MM.1S (cell line): ENCODE measurements around the gene PDGFA.

Experiments used
- EZH2 ChIP-seq: fragments of 300-600 bp; sonication (generic); optimal IDR thresholded peaks from 2 replicates; pipeline ENCODE3; 2017; ENCODE audit warnings: low read depth, mild to moderate bottlenecking, antibody characterized with exemption, low read length, mixed read lengths
- EZH2phosphoT487 ChIP-seq: fragments of 300-600 bp; sonication (generic); IDR thresholded peaks from 2 replicates; pipeline ENCODE4 v1.6.1; 2018; ENCODE audit warnings: antibody characterized with exemption, low read length
- TF ChIP-seq, protein P1 (sequence below): fragments of 300-600 bp; sonication (generic); IDR thresholded peaks from 2 replicates; pipeline ENCODE4 v1.5.1; 2016; ENCODE audit warnings: antibody characterized with exemption, low read length, mixed read lengths

DNA sequence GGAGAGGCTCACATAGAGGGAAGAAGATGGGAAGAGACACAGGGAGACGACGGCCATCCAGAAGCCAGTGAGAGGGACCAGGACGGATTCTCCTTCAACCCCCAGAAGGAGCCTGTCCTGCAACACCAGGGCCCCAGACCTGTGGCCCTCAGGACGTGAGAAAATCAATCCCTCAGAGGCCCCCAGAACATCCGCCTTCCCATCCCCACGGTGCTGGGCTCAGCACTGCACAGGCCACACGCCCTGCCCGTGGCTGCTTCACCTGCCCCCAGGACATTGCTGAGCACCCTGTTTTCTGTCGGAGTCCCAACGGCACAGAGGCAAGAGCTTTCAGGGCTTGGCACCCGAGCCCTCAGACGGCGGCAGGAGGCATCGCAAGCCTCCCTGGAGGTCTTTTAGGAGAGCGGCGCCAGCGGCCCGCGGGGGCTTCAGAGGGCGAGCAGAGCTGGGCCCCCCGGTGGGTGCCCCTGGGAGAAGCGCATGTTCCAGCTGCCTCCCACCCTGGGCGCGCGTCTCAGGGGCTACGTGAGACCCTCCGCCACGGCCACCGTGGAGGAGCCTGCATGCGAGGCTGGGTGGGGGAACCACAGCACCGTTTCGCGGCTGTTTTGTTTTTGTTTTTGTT is 42.8 kb downstream of the PDGFA start:
- TF ChIP-seq EZH2 = no peak
- TF ChIP-seq, protein P1, sequence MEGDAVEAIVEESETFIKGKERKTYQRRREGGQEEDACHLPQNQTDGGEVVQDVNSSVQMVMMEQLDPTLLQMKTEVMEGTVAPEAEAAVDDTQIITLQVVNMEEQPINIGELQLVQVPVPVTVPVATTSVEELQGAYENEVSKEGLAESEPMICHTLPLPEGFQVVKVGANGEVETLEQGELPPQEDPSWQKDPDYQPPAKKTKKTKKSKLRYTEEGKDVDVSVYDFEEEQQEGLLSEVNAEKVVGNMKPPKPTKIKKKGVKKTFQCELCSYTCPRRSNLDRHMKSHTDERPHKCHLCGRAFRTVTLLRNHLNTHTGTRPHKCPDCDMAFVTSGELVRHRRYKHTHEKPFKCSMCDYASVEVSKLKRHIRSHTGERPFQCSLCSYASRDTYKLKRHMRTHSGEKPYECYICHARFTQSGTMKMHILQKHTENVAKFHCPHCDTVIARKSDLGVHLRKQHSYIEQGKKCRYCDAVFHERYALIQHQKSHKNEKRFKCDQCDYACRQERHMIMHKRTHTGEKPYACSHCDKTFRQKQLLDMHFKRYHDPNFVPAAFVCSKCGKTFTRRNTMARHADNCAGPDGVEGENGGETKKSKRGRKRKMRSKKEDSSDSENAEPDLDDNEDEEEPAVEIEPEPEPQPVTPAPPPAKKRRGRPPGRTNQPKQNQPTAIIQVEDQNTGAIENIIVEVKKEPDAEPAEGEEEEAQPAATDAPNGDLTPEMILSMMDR = no peak
- no peak for TF ChIP-seq EZH2phosphoT487
